NCI-H226 (cell line): ENCODE measurements around the gene DND1.
"Not testable (repeated sequence)": the region's sequence is repeated elsewhere in the genome, so short reads cannot be mapped to it uniquely, and the experiment has no call there.

Experiments used
- DNase-seq: peaks from one replicate; pipeline ENCODE4 v3.0.0-alpha.2; 2015

DND1 gene

DNA sequence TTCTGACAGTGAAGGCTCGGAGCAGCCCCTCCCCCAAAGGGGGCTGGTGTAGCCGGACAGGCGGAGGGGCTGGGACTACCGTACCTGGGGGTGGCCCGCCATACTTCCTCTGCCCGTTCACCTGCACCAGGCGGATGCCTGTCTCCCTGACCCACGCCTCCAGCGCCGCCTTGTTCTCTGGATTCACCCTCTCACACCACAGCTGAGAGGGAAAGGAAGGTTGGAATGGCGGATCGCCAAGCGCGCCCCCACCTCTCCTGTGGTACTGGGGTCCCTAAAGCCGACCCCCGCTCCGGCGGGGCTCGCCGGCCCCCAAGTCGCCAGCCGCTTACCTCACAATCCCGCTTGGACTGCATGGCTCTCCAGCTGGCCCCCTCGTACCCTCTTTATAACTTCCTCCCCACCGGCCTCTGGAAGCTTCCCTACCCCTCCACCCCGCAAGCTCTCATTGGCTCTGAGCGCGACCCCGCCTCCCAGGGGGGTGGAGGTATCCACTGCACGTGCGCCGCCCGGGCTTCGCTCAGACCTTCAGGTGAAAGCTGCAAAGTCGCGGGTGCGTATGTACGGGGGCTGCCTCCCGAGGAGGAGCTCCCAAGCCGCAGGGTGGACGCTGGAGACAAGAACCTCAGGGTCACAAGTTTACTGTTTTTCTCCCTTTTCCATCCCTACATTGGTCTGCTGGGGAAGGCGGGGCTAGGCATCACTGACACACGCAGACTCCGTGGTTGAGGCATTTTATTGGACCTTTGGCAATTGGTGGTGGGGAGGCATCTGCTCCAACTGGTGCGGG, at the start of gene DND1:
TSS of gene DND1 (minus strand) at position 390 of the 790 bp plus-strand sequence. CDS start at position 356, 34 bp downstream.
- DNase-seq = no peak

DNA sequence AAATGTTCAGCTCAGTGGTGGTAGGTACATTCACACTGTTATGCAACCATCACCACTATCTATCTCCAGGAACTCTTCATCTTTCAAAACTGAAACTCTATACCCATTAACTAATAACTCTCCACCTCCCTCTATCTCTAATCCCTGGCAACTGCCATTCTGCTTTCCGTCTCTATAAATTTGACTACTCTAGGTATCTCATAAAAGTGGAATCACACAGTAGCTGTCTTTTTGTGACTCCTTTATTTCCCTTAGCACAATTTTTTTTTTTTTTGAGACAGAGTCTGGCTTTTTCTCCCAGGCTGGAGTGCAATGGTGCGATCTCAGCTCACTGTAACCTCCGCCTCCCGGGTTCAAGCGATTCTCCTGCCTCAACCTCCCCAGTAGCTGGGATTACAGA, 48.0 kb upstream of the DND1 start:
- not testable (repeated sequence) for DNase-seq

DNA sequence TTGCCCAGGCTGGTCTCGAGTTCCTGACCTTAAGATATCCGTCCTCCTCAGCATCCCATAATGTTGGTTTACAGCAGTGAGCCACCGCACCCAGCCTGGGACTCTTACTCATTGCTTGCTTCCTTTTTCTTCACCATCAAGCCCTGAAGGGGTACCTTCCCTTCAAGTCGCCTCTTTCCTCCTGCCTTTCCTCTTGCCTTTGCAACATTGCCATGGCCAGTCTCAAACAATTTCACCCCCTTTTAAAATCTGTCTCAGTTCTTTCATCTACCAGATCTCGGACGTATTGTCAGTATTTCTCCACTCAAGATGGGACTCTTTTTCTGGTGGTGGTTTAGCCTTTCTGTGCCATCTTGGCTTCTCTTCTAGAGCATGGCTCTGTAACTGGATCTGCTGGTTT, 47.4 kb upstream of the DND1 start:
- not testable (repeated sequence) for DNase-seq

DNA sequence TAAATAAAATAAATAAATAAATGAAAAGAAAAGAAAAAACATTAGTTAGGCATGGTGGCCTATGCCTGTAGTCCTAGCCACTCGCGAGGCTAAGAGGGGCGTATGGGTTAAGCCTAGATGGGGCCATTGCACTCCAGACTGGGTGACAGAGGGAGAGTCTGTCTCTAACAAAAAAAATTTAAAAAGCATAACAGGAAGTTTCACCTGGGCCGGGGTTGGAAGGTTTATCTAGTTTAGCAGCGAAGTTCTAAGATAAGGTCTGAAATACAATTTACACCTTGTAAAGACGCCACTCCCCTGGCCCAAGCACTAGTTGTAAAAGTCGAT, 44.9 kb upstream of the DND1 start:
- no peak for DNase-seq

DNA sequence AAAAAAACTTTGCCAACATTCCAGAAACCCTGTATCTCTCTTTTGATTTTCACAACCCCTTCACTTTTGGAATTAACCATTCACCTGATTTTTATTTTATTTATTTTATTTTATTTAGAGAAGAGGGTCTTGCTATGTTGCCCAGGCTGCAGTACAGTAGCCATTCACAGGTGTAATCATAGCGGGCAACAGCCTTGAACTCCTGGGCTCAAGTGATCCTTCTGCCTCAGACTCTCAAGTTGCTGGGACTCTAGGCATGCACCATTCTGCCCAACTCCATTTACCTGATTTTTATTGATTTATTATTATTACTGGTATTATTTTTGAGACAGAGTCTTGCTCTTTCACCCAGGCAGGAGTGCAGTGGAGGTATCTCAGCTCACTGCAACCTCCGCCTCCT, 42.9 kb upstream of the DND1 start:
- not testable (repeated sequence) for DNase-seq

DNA sequence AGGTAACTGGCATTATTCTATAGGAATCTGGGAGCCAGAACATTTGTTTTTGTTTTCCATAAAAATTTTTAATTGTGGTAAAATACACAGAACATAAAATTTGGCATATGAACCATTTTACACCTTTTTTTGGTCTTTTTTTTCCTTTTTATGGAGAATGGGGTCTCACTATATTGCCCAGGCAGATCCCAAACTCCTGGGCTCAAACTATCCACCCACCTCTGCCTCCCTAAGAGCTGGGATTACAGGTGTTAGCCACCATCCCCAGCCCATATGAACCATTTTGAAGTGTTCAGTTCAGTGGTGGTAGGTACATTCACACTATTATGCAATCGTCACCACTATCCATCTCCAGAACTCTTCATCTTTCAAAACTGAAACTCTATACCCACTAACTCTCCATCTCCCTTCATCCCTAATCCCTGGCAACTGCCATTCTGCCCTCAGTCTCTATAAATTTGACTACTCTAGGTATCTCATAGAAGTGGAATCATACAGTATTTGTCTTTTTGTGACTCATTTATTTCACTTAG, 40.3 kb upstream of the DND1 start:
- no peak for DNase-seq

DNA sequence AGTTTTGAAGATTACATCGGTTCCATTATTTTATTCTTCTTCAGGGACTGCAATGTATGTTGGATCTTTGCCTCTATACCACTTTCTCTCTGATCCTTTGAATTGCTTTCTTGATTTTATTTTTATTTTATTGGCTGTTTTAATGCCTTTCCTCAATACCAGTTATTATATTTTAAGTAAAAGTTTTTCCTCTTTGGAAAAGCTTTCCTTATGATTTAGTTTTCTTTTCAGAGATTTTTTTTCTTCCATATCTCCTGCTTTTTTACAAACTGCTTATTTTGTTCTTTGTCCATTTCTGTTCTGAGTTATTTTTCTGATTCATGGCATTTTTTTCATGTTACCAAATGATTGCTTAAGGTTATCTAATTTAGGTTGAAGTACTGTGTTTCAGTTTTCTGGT, 38.4 kb upstream of the DND1 start:
- DNase-seq = no peak

DNA sequence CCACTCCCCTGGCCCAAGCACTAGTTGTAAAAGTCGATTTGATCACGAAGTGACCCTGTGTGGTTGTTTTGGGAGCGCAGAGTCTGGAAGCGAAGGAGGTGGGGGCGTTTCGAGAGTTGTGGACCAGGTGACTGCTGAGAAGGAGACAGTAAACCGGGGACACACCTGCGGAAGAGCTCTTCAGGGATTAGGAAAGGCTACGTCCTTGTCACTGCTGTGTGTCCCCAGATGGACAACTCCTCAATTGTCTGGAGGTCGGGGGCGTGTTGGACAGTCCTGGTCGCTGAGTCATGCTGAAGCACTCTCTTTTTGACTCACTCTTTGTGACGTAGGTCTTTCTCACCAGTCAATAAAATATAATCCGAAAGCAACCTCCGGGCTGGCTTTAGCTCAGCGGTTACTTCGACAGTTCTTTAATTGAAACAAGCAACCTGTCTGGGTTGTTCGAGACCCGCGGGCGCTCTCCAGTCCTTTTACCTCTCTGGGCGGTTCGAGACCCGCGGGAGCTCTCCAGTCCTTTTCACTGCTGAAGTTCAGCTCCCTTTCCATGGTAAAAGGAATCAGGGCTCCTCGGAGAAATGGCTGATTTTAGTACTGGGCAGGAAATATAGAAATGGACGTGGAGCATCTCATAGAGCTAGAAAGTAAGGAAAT, 37.6 kb upstream of the DND1 start:
- peak; percentile 90 for DNase-seq

DNA sequence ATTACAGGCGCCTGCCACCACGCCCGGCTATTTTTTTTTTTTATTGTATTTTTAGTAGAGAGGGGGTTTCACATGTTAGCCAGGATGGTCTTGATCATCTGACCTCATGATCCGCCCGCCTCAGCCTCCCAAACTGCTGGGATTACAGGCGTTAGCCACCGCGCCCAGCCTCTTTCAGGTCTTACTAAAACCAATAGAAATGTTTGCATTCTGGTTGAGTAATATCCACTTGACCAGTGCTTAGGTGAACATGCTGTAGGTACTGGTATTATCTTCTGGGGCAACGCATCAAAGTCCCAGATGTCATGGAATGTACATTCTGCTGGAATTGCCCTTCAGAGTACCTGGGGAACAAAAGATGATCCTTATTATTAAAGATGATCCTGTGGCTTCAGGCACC, 35.4 kb upstream of the DND1 start:
- not testable (repeated sequence) for DNase-seq

DNA sequence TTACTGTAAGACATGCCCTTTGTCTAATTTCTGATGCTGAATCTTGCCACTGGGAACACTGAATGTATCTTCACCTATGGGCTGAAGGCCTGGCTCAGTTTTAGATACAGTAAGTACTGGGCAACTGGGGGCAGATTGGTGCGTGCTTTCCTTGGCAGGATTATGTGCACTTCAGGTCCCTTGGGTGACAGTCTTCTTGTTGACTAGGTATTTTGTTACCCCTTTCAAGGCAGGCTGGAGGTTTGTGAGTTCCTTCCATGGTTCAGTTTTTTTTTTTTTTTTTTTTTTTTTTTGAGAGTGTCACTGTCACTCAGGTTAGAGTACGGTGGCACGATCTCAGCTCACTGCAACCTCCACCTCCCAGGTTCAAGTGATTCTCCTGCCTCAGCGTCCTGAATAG, 34.4 kb upstream of the DND1 start:
- no peak for DNase-seq

DNA sequence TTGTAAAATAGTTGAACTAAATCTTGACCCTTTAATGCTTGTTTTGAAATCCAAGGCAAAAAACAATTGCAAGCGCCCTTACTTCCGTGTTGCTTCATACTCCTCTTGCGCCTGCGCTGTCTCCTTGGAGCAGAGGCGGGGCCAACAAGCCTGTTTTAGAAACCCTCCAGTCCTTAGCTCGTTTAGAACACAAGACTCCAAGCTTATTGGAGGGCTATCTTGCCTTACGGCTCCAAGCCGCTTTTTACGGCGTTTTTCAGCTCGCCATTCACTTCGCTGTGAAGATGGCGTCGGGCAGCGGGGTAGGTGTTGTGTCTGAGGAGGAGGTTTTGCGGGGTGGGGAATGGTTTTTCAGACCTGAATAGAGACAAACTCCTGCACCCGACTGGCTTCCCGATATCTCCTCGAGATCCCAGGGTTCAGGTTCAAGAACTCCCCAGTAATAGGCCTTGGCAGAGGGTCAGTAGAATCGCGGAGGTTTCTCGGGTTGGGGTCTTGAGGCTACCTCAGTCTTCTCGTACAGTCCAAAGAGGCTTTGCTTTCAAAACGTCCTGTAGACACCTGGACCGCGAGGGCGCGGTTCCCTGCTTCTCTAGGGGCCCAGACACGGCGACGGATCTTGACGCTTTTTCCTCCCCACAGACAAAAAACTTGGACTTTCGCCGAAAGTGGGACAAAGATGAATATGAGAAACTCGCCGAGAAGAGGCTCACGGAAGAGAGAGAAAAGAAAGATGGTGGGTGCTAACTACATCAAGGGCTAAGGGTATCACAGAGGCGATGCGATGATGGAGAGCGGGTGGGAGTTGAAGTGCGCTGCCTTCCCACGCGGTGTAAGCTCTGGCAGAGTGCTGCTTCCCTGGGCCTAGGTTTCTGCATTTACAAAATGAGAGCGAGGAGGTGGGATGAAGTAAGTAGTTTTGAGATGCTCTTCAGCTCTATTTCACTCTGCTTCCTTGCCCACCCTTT, 27.1 kb upstream of the DND1 start, which contains the start of gene ZMAT2:
TSS of gene ZMAT2 (plus strand) at position 271 of the 968 bp plus-strand sequence. CDS start at position 285, 14 bp downstream.
- peak; percentile 98 for DNase-seq

DNA sequence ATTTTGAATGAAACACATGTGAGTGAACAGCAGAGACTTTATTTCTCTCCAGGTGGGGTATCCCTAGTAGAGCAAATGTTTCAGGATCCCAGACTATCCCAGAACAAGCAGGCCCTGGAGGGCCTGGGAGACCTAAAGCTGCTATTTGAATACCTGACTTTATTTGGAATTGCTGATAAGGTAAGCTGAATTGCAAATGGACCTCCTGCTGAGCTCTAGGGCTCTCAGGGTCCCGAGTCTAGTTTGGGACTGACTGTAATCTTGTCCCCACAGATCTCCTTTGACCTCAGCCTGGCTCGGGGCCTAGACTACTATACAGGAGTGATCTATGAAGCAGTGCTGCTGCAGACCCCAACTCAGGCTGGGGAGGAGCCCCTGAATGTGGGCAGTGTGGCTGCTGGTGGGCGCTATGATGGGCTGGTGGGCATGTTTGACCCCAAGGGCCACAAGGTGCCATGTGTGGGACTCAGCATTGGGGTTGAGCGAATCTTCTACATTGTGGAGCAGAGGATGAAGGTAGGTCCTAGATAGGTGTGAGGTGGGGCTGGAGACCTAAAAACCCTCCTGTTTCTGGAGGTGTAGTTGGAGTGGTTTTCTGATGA, 23.6 kb upstream of the DND1 start:
- no peak for DNase-seq

DNA sequence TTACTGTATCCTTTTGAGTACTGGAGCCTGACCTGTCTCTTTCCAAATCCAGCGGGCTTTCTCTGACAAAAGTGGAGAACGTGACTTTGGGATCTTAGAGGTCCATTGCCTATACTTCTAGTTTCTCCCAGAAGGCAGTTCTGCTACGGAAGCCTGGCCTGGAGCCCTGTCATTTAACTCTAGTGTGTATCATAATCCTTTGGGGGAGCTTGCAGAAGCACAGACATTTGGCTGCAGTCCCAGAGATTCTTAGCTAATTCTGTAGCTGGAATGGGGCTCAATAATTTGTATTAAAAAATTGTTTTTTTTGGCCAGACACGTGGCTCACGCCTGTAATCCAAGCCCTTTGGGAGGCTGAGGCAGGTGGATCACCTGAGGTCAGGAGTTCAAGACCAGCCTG, 20.9 kb upstream of the DND1 start:
- DNase-seq = no peak

DNA sequence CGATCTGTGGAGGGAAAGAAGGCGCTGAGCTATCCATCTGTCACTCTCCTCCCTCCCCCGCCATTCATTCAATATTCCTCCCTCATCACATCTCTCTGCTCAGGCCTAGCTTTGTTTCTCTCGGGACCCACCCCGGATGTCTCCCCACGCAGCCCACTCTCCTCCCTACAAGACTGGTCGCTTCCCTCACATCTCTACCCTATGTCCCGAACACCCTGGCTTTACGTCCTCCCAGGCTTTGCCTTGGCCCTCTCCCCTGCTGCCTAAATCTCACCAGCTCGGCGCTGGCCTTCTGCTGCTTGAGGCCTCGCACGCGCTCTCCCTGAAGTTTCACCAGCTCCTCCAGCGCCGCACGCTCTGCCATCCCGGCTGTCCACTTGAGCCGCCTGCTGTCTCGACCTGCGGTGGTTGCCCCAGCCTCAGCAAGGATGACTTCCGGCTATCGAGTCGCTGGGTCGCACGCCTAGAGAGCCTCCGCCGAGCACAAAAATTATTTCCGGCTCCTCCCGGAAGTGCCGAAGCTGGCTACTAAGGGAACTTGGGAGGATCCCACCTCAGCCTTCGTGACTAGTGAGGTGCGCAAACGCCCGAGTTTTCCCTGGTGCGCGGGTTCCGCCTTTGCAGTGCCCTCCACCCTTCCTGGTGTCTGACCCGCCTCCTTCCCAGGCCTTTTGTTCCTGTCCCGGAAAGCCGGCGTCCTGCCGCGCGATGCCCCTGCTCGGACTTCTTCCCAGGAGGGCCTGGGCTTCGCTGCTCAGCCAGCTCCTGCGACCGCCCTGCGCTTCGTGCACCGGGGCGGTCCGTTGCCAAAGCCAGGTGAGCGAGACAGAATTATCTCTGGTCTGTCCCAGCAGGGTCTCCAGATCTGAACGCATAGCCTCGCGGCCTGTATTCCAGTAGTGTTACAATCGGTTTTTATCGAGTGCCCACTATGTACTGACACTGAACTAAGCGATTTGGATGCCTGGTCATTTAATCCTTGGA, 17.9 kb upstream of the DND1 start, which contains the start of the genes HARS1 and HARS2:
TSS of gene HARS1 (minus strand) at position 430 of the 984 bp plus-strand sequence. CDS start at position 364, 66 bp downstream.
TSS of gene HARS2 (plus strand) at position 515 of the 984 bp plus-strand sequence. CDS start at position 709, 194 bp downstream.
- peak; percentile 99 for DNase-seq

DNA sequence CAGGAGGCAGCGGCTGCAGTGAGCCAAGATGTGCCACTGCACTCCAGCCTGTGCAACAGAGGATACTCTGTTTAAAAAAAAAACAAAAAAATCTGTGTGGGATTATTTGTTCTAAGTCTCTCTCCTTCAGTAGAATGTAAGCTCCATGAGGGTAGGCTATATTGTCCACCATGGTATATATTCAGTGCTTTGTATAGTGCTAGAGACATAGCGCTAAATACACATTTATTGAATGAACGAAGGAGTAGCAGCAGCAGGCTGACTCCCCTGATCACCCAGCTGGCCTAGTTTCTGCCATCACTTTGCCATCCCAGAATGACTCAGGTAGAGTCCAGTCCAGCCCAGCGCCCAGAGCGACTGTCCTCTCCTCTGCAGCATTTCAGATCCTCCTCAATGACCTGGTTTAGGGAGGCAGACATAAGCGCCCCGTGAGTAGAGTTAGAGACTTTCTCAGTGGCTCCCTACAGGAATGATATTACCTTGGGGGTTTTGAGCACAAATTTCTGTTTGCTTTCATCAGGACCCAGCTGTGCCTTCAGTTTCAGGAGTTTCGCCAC, 17.1 kb upstream of the DND1 start:
- DNase-seq = no peak

DNA sequence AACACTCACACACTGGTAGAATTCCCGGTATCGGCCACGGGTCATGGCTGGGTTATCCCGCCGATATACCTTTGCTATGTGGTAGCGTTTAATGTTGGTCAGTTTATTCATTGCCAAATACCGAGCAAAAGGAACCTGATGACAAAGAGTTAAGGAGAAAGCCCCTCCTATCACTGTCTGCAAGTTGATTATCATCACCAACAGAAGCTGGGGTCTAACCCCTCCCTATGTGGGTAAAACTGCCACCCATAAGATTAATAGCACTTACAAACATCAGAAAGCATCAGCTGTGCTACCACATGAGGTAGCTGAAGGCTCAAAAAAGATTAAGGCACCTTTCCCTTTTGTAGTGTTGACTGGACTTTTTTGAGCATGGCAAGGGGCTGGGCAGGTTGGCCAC, 5.6 kb upstream of the DND1 start:
- DNase-seq = no peak

DNA sequence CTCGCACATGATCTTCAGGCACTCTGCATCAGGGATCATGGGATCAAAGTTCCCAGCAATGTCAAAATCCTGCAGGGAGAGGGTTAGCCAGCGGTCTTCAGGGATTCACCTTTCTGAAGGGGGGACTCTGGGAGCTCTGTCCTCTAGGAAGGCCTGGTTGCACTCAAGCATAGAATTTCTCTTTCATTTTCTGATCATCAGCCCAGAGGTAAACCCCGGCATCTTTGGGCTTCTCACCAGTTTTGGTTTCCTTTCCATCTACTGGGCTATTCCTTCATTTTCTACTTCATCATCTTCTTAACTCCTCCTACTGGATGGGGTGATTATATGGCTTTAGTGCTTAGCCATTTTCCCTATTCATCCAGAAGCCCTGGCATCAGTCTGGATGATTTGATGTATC, 4.6 kb upstream of the DND1 start:
- DNase-seq = no peak

DNA sequence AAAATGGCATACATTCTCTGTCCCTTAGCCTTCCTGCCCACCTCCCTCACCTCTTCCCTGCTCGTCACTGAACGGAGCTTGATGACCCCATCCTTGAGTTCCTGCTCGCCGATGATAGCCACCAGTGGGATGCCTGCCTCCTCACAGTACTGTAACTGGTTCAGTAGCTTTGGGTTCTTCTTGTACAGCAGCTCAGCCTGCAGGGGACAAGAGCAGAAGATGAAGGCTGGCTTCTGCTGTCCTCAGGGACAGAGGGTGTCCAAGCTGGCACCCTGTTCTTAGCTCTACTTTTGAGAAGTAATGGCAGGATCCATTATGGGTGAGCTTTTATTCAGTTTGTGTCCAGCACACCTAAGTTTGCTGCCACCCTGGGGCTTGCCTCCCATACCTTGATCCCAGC, 1.3 kb upstream of the DND1 start:
- no peak for DNase-seq

DNA sequence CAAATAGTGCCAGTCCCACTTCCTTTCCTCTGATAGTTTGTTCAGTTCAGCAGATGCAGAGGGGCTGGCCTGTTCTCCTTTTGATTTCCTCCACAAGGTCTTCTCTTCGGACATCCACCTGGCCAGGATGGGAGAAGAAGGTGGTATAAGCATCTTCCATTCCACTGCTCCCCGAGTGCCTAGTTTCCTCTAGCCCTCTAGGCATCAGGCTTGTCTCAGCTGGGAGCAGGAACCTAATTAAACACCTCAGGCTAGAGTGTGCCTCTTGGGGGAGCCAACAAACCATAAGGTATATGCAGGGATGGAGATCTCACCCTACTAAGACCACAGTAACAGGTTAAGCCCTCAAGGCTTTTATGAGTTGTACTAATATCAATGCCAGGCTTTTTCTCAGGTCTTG, 835 bp upstream of the DND1 start:
- no peak for DNase-seq

DNA sequence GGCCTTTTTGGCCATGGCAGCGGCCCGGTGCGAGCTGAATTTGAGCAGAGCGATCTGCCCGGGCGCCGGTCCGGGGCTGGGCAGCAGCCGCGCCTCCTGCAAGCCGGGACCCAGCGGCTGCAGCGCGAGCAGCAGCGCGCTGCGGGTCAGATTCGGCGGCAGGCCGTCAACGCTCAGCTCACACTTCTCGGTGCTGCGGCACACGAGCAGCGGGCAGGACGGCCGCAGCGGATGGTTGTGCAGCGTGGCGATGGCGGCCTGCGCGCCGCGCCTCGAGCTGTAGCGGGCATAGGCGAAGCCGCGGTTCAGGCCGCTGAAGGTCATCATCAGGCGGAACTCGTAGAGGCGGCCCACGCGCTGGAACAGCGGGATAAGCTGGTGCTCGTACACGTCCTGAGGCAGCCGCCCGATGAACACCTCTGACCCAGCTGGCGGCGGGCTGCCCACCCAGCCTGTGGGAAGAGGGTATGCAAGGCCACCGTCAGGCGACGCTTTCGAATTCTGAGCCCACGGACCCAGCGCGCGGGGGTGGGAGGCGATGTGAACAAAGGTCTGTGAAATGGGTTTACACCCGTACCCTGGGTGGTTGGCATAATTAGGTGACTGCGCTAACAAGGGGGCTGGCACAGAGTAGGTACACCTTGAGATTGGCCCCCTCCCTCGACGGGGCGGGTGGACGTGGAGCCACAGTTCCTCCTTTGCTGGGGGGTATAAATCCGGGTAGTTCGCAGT, 755 bp downstream of the DND1 start:
- no peak for DNase-seq
